HEK293 (cell line): ENCODE measurements around the gene CDK2AP2.

ENCODE experiments used
- CTCF ChIA-PET: fragments of 350-600 bp; formaldehyde crosslinking; extraction: SDS; loops from one replicate; lab custom pipeline; 2021; ENCODE audit warnings: antibody characterized with exemption; lab: Yijun Ruan, JAX
- POLR2A ChIA-PET: fragments of 300-600 bp; formaldehyde crosslinking; extraction: SDS; loops from one replicate; lab custom pipeline; 2020; ENCODE audit warnings: antibody characterized with exemption, inconsistent platforms; lab: Yijun Ruan, JAX
- H3K27ac ChIP-seq: fragments of 200-500 bp; sonication (Bioruptor generic); 2 replicates; pipeline ENCODE4 v1.5.1; 2014; ENCODE audit warnings: low read depth, low read length, control low read depth, inconsistent platforms; ENCODE audit errors: extremely low read depth
- H3K36me3 ChIP-seq, 2 experiments: fragments of 200-500 bp in 1 of 2; sonication (Bioruptor generic) in 1 of 2; 1 replicate in 1 of 2; 2 replicates in 1 of 2; pipeline ENCODE4 v1.5.1; 2014 to 2017; ENCODE audit warnings: inconsistent platforms in 2 of 2, low read length in 2 of 2; ENCODE audit not compliant: control insufficient read depth in 2 of 2, insufficient read depth in 1 of 2
- H3K4me1 ChIP-seq: fragments of 200-500 bp; sonication (Bioruptor generic); 2 replicates; pipeline ENCODE4 v1.5.1; 2014; ENCODE audit warnings: mild to moderate bottlenecking, low read length, inconsistent platforms; ENCODE audit not compliant: control insufficient read depth, insufficient read depth
- H3K4me3 ChIP-seq: 2 replicates; pipeline ENCODE4 v1.5.1; 2011; ENCODE audit warnings: low read depth, mild to moderate bottlenecking, control low read depth, low read length, moderate library complexity
- H3K9me3 ChIP-seq: fragments of 200-500 bp; sonication (Bioruptor generic); 2 replicates; pipeline ENCODE4 v1.5.1; 2014; ENCODE audit warnings: low read depth, low read length, inconsistent platforms; ENCODE audit not compliant: control insufficient read depth, insufficient read depth
- CTCF ChIP-seq: fragments of 450-650 bp; formaldehyde crosslinking; IDR thresholded peaks from 2 replicates; pipeline ENCODE4 v1.5.1; 2016; ENCODE audit warnings: missing biosample characterization, missing genetic modification characterization
- KLF8 ChIP-seq: fragments of 450-650 bp; formaldehyde crosslinking; IDR thresholded peaks from 2 replicates; pipeline ENCODE4 v1.5.1; 2016; ENCODE audit warnings: missing biosample characterization, missing genetic modification characterization
- PATZ1 ChIP-seq: fragments of 450-650 bp; formaldehyde crosslinking; IDR thresholded peaks from 2 replicates; pipeline ENCODE4 v1.5.1; 2016; ENCODE audit warnings: missing biosample characterization, missing genetic modification characterization
- PRDM6 ChIP-seq: fragments of 450-650 bp; formaldehyde crosslinking; IDR thresholded peaks from 2 replicates; pipeline ENCODE4 v1.5.1; 2017; ENCODE audit warnings: missing biosample characterization, missing genetic modification characterization
- SCRT1 ChIP-seq: fragments of 450-650 bp; formaldehyde crosslinking; IDR thresholded peaks from 2 replicates; pipeline ENCODE4 v1.5.1; 2016; ENCODE audit warnings: missing biosample characterization, missing genetic modification characterization, borderline replicate concordance
- SP2 ChIP-seq: fragments of 450-650 bp; formaldehyde crosslinking; IDR thresholded peaks from 2 replicates; pipeline ENCODE4 v1.5.1; 2016; ENCODE audit warnings: missing biosample characterization, missing genetic modification characterization
- ZFHX2 ChIP-seq: fragments of 450-650 bp; formaldehyde crosslinking; conservative IDR thresholded peaks from 2 replicates; pipeline ENCODE4 v1.5.1; 2016; ENCODE audit warnings: missing biosample characterization, missing genetic modification characterization
- ZNF146 ChIP-seq: fragments of 450-650 bp; formaldehyde crosslinking; IDR thresholded peaks from 2 replicates; pipeline ENCODE4 v1.5.1; 2016; ENCODE audit warnings: missing biosample characterization, missing genetic modification characterization
- ZNF416 ChIP-seq: fragments of 450-650 bp; formaldehyde crosslinking; IDR thresholded peaks from 2 replicates; pipeline ENCODE4 v1.5.1; 2016; ENCODE audit warnings: missing biosample characterization, missing genetic modification characterization
- ZNF449 ChIP-seq: fragments of 450-650 bp; formaldehyde crosslinking; IDR thresholded peaks from 2 replicates; pipeline ENCODE4 v1.5.1; 2017; ENCODE audit warnings: missing biosample characterization, mild to moderate bottlenecking, missing genetic modification characterization, moderate library complexity

The CDK2AP2 gene

DNA sequence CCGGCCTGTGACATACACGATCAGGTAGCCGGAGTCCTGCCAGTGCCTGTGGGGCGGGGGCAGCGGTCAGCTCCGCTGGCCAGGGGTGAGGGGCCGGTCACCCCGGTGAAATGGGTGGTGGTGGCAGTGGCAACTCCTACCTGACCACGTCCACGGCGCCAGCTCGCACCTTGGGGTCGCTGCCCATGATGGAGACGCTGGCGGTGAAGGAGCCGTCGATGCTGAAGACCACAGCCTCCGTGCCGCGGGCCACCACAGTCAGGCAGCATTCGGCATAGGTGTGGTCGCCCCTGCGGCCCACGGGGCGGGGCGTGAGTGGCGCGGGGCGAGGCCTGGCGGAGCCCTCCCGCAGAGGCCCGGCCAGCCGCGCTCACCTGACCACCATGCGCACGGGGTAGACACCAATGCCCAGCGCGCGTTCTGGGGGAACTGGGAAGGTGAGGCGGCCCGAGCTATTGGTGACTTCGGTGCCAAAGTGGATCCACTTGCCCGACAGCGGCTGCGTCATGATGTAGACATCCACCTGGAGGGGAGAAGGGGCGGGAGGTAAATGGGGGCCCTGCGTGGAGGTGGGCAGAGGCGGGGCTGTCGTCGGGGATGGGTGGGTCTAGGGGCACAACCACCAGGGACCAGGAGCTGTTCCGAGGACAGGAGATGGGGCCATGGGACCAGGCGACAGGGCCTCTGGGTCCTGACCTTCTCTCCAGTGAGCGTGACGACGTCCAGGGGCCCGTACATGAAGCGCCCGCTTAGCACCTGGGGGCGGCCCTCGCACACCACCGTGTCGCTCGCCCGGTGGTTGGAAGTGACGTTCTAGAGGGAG lies 14.2 kb downstream of the CDK2AP2 start:
- Histone ChIP-seq H3K4me1 (no peaks in the 10 kb centered on the region), H3K36me3 (peaks cover 0 to 87% of the 10 kb centered on the region in 2 experiments; a peak in 1 of 3 replicates), H3K27ac (no peak overlapping the region), H3K9me3 (no peaks in the 10 kb centered on the region), H3K4me3 (no peak overlapping the region)
- ChIA-PET CTCF (interaction anchor here (0.6 to 0.8 kb wide), 2 partner anchors 9 to 422 kb away, joined by 3 read pairs; no protein-coding TSS in a partner anchor), POLR2A (interaction anchor here (0.5 to 0.9 kb wide), 2 partner anchors 16 to 93 kb away, joined by 3 to 6 read pairs; partner anchors contain the start of gene PPP1CA)
- TF ChIP-seq PATZ1 (tag by site-specific recombination) (no peak), CTCF (tag by site-specific recombination) (no peak), ZNF146 (tag by site-specific recombination) (no peak), ZNF416 (tag by site-specific recombination) (no peak)

- Histone ChIP-seq H3K27ac (no peak overlapping the region), H3K4me1 (no peaks in the 10 kb centered on the region), H3K36me3 (peaks cover 0 to 81% of the 10 kb centered on the region in 2 experiments; a peak in 2 of 3 replicates), H3K4me3 (no peak overlapping the region), H3K9me3 (no peaks in the 10 kb centered on the region)
- POLR2A ChIA-PET, result interaction anchor here (0.9 to 2.5 kb wide), 2 partner anchors 10 to 92 kb away, joined by 3 to 11 read pairs; partner anchors contain the start of genes AIP and PPP1CA
- CTCF ChIA-PET, result interaction anchor here (0.6 to 1.2 kb wide), 4 partner anchors 12 to 421 kb away, joined by 3 read pairs; no protein-coding TSS in a partner anchor
- peak; percentile 34; the same call in 1 of the 2 replicates for TF ChIP-seq SP2 (tag by site-specific recombination)
- no peak for TF ChIP-seq PRDM6 (tag by site-specific recombination)
- TF ChIP-seq KLF8 (tag by site-specific recombination), result 0 out of 2 replicates have a peak, but pooled peaks have one; percentile 13
- no peak for TF ChIP-seq SCRT1 (tag by site-specific recombination)
- TF ChIP-seq ZFHX2 (tag by site-specific recombination), result 0 out of 2 replicates have a peak, but pooled peaks have one; percentile 8
- peak; percentile 85 for TF ChIP-seq ZNF449 (tag by site-specific recombination)
Observed at GRCh38 chr11:67492801-67493547, 15.0 kb downstream of the CDK2AP2 start.
